GM18499 (cell line): ENCODE measurements around the gene XRN1.
"Not testable (repeated sequence)": the region's sequence is repeated elsewhere in the genome, so short reads cannot be mapped to it uniquely, and the experiment has no call there.

Experiments used
- ATAC-seq: cut with Tn5 transposase; IDR thresholded peaks from one replicate; pipeline ENCODE4 v1.9.1; 2021; ENCODE audit warnings: moderate number of reproducible peaks; ENCODE audit not compliant: insufficient read depth, unreplicated experiment

XRN1 gene

GRCh38 chr3:142436951-142437585, 10.8 kb downstream of the XRN1 start:
- ATAC-seq: no peak

GRCh38 chr3:142434503-142434902, 13.3 kb downstream of the XRN1 start:
- no peak for ATAC-seq

- no peak for ATAC-seq
These were observed 14.7 kb downstream of the XRN1 start for GRCh38 chr3:142433110-142433509.

- ATAC-seq: no peak
These were observed 18.3 kb downstream of the XRN1 start for GRCh38 chr3:142429582-142429981.

GRCh38 chr3:142424754-142425153, 23.1 kb downstream of the XRN1 start:
- ATAC-seq: no peak

- ATAC-seq: no peak
These were observed 28.8 kb downstream of the XRN1 start for GRCh38 chr3:142418926-142419592.

GRCh38 chr3:142417302-142417701, 30.5 kb downstream of the XRN1 start:
- ATAC-seq: no peak

- not testable (repeated sequence) for ATAC-seq
These were observed 47.3 kb downstream of the XRN1 start for GRCh38 chr3:142400537-142400936.

GRCh38 chr3:142394921-142395622, 52.8 kb downstream of the XRN1 start:
- ATAC-seq: no peak

GRCh38 chr3:142385078-142385477, 62.8 kb downstream of the XRN1 start:
- ATAC-seq: no peak

- ATAC-seq: no peak
These were observed 73.2 kb downstream of the XRN1 start for GRCh38 chr3:142374687-142375086.

- ATAC-seq: not testable (repeated sequence)
These were observed 78.3 kb downstream of the XRN1 start for GRCh38 chr3:142369576-142369975.

- ATAC-seq: no peak
These were observed 81.4 kb downstream of the XRN1 start for GRCh38 chr3:142366434-142366833.

GRCh38 chr3:142363936-142364467, 83.8 kb downstream of the XRN1 start:
- ATAC-seq: no peak

GRCh38 chr3:142363433-142363832, 84.4 kb downstream of the XRN1 start:
- ATAC-seq: not testable (repeated sequence)

- ATAC-seq: no peak
These were observed 88.5 kb downstream of the XRN1 start for GRCh38 chr3:142359367-142359766.

GRCh38 chr3:142356818-142357217, 91.0 kb downstream of the XRN1 start:
- ATAC-seq: no peak

GRCh38 chr3:142355692-142356091, 92.1 kb downstream of the XRN1 start:
- ATAC-seq: peak; percentile 48

- ATAC-seq: no peak
These were observed 93.8 kb downstream of the XRN1 start for GRCh38 chr3:142354076-142354475.

GRCh38 chr3:142353571-142353970, 94.3 kb downstream of the XRN1 start:
- no peak for ATAC-seq

- ATAC-seq: not testable (repeated sequence)
These were observed 95.1 kb downstream of the XRN1 start for GRCh38 chr3:142352698-142353097.
